Measurements from ENCODE around the gene GRK5.

DNA sequence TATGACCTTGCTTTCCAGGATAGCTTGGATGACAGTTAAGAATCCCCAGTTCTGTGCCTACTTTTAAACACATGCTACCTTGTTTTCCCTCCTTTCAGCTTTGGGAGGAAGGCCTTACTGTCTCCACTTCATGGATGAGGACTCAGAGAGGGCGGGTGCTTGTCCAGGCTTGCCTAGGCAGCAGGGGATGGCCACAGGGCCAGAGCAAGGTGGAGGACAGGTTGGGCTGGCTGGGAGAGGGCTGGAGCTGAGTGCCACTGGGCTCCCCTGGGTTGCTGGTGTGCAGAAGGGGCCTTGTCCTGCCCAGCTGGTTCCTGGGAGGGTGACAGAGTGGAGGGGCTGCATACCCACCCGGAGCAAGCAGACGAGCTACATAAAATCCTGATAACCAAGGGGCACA lies 117.8 kb downstream of the GRK5 start:
- TF ChIP-seq, protein P1, sequence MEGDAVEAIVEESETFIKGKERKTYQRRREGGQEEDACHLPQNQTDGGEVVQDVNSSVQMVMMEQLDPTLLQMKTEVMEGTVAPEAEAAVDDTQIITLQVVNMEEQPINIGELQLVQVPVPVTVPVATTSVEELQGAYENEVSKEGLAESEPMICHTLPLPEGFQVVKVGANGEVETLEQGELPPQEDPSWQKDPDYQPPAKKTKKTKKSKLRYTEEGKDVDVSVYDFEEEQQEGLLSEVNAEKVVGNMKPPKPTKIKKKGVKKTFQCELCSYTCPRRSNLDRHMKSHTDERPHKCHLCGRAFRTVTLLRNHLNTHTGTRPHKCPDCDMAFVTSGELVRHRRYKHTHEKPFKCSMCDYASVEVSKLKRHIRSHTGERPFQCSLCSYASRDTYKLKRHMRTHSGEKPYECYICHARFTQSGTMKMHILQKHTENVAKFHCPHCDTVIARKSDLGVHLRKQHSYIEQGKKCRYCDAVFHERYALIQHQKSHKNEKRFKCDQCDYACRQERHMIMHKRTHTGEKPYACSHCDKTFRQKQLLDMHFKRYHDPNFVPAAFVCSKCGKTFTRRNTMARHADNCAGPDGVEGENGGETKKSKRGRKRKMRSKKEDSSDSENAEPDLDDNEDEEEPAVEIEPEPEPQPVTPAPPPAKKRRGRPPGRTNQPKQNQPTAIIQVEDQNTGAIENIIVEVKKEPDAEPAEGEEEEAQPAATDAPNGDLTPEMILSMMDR (IDR thresholded peaks at IDR 0.05; ENCODE audit: low read depth, low read length, poor library complexity, severe bottlenecking) = no peak
- TF ChIP-seq EZH2phosphoT487 (IDR thresholded peaks at IDR 0.05; ENCODE audit: borderline replicate concordance, low read length) = no peak
